ENCODE results near the gene VCX2.
"Not testable (repeated sequence)": the region's sequence is repeated elsewhere in the genome, so short reads cannot be mapped to it uniquely, and the experiment has no call there.

The VCX2 gene

GRCh38 chrX:8121391-8121790, 49.7 kb downstream of the VCX2 start:
- DNase-seq (ENCODE audit: low read depth) = not testable (repeated sequence)

Measured in stimulated activated CD8-positive, alpha-beta memory T cell treated with anti-CD3 and anti-CD28 coated beads, Interleukin-12 subunit alpha, Interleukin-12 subunit beta, amount 100 ng/mL, for 4 hours (primary cell).